ENCODE data around the gene PNMA8B. TPM values are rescaled to one million over a fixed set of nuclear protein-coding genes. Genes with fewer than 3 reads are reported as not detected.

The PNMA8B gene
- total and polyA plus RNA-seq, 7 donors = 0.16 to 0.52 (median 0.34) TPM

- no peaks in the 10 kb centered on the region for H3K4me1 ChIP-seq
Observed at GRCh38 chr19:46488551-46488950, 7.1 kb downstream of the PNMA8B start.

GRCh38 chr19:46487802-46488445, 7.7 kb downstream of the PNMA8B start:
- TF ChIP-seq, protein P1, sequence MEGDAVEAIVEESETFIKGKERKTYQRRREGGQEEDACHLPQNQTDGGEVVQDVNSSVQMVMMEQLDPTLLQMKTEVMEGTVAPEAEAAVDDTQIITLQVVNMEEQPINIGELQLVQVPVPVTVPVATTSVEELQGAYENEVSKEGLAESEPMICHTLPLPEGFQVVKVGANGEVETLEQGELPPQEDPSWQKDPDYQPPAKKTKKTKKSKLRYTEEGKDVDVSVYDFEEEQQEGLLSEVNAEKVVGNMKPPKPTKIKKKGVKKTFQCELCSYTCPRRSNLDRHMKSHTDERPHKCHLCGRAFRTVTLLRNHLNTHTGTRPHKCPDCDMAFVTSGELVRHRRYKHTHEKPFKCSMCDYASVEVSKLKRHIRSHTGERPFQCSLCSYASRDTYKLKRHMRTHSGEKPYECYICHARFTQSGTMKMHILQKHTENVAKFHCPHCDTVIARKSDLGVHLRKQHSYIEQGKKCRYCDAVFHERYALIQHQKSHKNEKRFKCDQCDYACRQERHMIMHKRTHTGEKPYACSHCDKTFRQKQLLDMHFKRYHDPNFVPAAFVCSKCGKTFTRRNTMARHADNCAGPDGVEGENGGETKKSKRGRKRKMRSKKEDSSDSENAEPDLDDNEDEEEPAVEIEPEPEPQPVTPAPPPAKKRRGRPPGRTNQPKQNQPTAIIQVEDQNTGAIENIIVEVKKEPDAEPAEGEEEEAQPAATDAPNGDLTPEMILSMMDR (IDR thresholded peaks at IDR 0.05) = peak; percentile 85
- 0 to 8% (median 6%) methylated on average over 31 to 38 of the region's 38 CpGs for WGBS, 3 donors
- Histone ChIP-seq H3K27me3 (ENCODE audit: insufficient read depth in 3 of 3, low read length in 2 of 3) (peaks cover 0 to 60% (median 16%) of the 10 kb centered on the region in 3 donors), H3K9me3 (no peaks in the 10 kb centered on the region), H3K36me3 (ENCODE audit: insufficient read depth in 1 of 2, low read depth in 1 of 2) (no peaks in the 10 kb centered on the region), H3K4me3 (peak overlapping the region; percentile 53), H3K4me1 (no peaks in the 10 kb centered on the region), H3K27ac (no peak overlapping the region)
- intact Hi-C loops (cut with DNase I) = loop anchor here (2.0 to 10.0 kb wide), 4 partner anchors 85 to 461 kb away; no protein-coding TSS in a partner anchor
- peak; percentile 79 to 83 for DNase-seq
- ATAC-seq = peak; percentile 72 to 89 (median 84)

More at GRCh38 chr19:46488551-46488950, 7.1 kb downstream of the PNMA8B start:
- H3K27ac ChIP-seq = no peak overlapping the region
- intact Hi-C loops (cut with DNase I) = loop anchor here (2.0 to 10.0 kb wide), 4 partner anchors 86 to 461 kb away; no protein-coding TSS in a partner anchor
- H3K9me3 ChIP-seq = no peaks in the 10 kb centered on the region
- 56 to 70% (median 69%) methylated on average over 11 of the region's 11 CpGs for WGBS, 3 donors
- ATAC-seq (no peak), DNase-seq (no peak)
- no peaks in the 10 kb centered on the region for H3K36me3 ChIP-seq (ENCODE audit: insufficient read depth in 1 of 2, low read depth in 1 of 2)
- H3K4me3 ChIP-seq = no peak overlapping the region
- peaks cover 0 to 65% (median 18%) of the 10 kb centered on the region in 3 donors for H3K27me3 ChIP-seq (ENCODE audit: insufficient read depth in 3 of 3, low read length in 2 of 3)
- TF ChIP-seq, protein P1 (IDR thresholded peaks at IDR 0.05) = no peak

DNA sequence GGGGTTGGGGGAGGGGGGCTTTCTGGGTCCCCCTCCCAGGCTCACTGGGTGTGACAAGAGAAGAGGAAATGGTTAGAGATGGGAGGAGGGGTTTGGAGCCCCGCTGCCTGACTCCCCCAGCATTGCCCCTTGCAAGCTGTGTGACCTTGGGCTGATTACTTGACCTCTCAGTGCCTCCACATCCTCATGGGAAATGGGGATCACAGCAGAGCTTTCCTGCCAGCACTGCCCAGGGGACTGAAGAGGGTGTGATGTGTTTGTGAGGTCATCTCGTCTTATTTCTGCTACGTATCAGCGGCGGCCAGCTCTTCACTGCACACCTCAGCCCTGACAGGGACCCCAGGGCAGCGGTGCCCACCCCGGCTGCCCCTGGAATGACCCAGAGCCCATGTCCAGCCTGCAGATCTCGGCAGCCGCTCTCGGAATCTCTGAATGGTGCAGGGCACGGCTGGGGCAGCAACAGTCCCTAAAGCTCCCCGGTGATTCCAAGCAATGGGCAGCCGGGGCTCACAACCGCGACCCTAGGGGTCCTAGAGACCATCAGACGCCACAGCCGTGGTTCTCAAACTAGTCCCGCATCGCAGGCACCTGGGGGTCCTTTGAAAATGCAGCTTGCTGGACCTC, 8.4 kb downstream of the PNMA8B start:
- no peaks in the 10 kb centered on the region for H3K9me3 ChIP-seq
- H3K36me3 ChIP-seq (ENCODE audit: insufficient read depth in 1 of 2, low read depth in 1 of 2) = no peaks in the 10 kb centered on the region
- peak in 3 of 4 donors; percentile 5 to 20 (median 15) for ATAC-seq
- 6 to 11% (median 9%) methylated on average over 17 to 19 of the region's 19 CpGs for WGBS, 3 donors
- no peak overlapping the region for H3K27ac ChIP-seq
- H3K4me1 ChIP-seq = no peaks in the 10 kb centered on the region
- DNase-seq = no peak
- intact Hi-C loops (cut with DNase I) = loop anchor here (2.0 to 10.0 kb wide), 4 partner anchors 84 to 460 kb away; no protein-coding TSS in a partner anchor
- H3K4me3 ChIP-seq = peak overlapping the region; percentile 53
- TF ChIP-seq, protein P1 (IDR thresholded peaks at IDR 0.05) = no peak
- peaks cover 0 to 59% (median 16%) of the 10 kb centered on the region in 3 donors for H3K27me3 ChIP-seq (ENCODE audit: insufficient read depth in 3 of 3, low read length in 2 of 3)

DNA sequence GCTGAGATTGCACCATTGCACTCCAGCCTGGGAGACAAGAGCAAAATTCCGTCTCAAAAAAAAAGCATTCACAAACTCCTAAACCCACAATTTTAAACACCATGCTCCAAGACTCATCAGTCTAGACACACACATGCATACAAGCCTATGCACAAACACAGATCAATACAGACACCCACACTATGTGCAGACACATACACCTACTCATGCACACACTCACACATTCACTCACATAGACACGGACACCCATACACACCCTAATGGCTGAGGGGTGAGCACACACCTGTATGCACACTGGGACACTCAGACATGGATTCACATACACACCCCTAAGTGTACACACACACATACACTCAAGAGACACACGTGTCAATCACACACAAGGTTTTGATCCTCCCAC, 9.3 kb downstream of the PNMA8B start:
- no peak for DNase-seq

More for the DNA sequence above, 9.3 kb downstream of the PNMA8B start:
- no peaks in the 10 kb centered on the region for H3K4me1 ChIP-seq
- no peak overlapping the region for H3K4me3 ChIP-seq
- H3K27me3 ChIP-seq (ENCODE audit: insufficient read depth in 3 of 3, low read length in 2 of 3) = peaks cover 0 to 57% (median 15%) of the 10 kb centered on the region in 3 donors
- TF ChIP-seq, protein P1 (IDR thresholded peaks at IDR 0.05) = no peak
- H3K36me3 ChIP-seq (ENCODE audit: insufficient read depth in 1 of 2, low read depth in 1 of 2) = no peaks in the 10 kb centered on the region
- 82 to 94% (median 88%) methylated on average over 3 of the region's 3 CpGs for whole genome bisulfite sequencing, 3 donors
- intact Hi-C loops (cut with DNase I) = loop anchor here (2.0 to 10.0 kb wide), 4 partner anchors 84 to 459 kb away; no protein-coding TSS in a partner anchor
- H3K9me3 ChIP-seq = no peaks in the 10 kb centered on the region
- no peak for ATAC-seq
- no peak overlapping the region for H3K27ac ChIP-seq

Data from psoas muscle (tissue), 8 donors.